PFSK-1 (cell line): ENCODE data around the gene SH3TC1.

Experiments used
- FOXP2 ChIP-seq: optimal IDR thresholded peaks from 2 replicates; pipeline ENCODE3; 2011; ENCODE audit warnings: borderline replicate concordance, control low read depth, inconsistent platforms; ENCODE audit not compliant: insufficient read depth; ENCODE audit errors: extremely low read length, extremely low read depth
- POLR2AphosphoS5 ChIP-seq: IDR thresholded peaks from 2 replicates; pipeline ENCODE4 v1.6.1; 2012; ENCODE audit warnings: low read depth, mild to moderate bottlenecking, control low read depth, low read length, moderate library complexity
- SIN3A ChIP-seq: IDR thresholded peaks from 2 replicates; pipeline ENCODE4 v1.6.1; 2012; ENCODE audit warnings: mild to moderate bottlenecking, low read length, moderate library complexity, borderline replicate concordance; ENCODE audit not compliant: insufficient read depth
- TAF1 ChIP-seq: IDR thresholded peaks from 2 replicates; pipeline ENCODE4 v1.6.1; 2012; ENCODE audit warnings: low read length, control low read depth, borderline replicate concordance; ENCODE audit not compliant: insufficient read depth
- TF ChIP-seq, protein P1 (sequence below), 2 experiments: IDR thresholded peaks; 2 replicates each; pipeline versions ENCODE4 v1.6.1 to v1.8.0; 2011 to 2012; ENCODE audit warnings: low read depth in 2 of 2, low read length in 2 of 2, control low read depth in 1 of 2, inconsistent platforms in 1 of 2, mild to moderate bottlenecking in 1 of 2, moderate library complexity in 1 of 2; ENCODE audit not compliant: insufficient read depth in 1 of 2

Gene SH3TC1

DNA sequence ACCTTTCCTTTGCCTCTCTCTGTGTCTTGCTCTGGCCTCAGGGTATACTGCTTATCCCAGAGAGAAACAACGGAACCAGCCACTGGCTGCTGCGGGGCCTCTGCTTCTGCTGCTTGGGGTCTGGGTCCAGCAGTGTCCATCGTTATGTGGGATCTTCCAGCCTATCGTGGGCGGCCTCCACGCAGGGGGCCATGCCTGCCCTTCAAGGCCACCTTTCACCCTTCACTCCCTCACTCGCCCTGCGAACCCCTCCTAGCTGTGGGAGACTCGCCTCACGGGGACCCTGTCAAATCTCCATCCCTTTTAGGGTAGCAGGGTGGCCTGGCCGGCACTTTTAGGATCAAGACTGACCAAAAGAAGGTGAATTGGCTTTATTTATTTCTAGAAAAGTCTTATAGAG lies 21.1 kb upstream of the SH3TC1 start:
- TF ChIP-seq POLR2AphosphoS5 (no peak), TAF1 (no peak), SIN3A (no peak)
- TF ChIP-seq, protein P1, sequence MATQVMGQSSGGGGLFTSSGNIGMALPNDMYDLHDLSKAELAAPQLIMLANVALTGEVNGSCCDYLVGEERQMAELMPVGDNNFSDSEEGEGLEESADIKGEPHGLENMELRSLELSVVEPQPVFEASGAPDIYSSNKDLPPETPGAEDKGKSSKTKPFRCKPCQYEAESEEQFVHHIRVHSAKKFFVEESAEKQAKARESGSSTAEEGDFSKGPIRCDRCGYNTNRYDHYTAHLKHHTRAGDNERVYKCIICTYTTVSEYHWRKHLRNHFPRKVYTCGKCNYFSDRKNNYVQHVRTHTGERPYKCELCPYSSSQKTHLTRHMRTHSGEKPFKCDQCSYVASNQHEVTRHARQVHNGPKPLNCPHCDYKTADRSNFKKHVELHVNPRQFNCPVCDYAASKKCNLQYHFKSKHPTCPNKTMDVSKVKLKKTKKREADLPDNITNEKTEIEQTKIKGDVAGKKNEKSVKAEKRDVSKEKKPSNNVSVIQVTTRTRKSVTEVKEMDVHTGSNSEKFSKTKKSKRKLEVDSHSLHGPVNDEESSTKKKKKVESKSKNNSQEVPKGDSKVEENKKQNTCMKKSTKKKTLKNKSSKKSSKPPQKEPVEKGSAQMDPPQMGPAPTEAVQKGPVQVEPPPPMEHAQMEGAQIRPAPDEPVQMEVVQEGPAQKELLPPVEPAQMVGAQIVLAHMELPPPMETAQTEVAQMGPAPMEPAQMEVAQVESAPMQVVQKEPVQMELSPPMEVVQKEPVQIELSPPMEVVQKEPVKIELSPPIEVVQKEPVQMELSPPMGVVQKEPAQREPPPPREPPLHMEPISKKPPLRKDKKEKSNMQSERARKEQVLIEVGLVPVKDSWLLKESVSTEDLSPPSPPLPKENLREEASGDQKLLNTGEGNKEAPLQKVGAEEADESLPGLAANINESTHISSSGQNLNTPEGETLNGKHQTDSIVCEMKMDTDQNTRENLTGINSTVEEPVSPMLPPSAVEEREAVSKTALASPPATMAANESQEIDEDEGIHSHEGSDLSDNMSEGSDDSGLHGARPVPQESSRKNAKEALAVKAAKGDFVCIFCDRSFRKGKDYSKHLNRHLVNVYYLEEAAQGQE (IDR thresholded peaks at IDR 0.05; ENCODE audit: insufficient read depth in 1 of 2, low read depth in 2 of 2, low read length in 2 of 2) = no peak

DNA sequence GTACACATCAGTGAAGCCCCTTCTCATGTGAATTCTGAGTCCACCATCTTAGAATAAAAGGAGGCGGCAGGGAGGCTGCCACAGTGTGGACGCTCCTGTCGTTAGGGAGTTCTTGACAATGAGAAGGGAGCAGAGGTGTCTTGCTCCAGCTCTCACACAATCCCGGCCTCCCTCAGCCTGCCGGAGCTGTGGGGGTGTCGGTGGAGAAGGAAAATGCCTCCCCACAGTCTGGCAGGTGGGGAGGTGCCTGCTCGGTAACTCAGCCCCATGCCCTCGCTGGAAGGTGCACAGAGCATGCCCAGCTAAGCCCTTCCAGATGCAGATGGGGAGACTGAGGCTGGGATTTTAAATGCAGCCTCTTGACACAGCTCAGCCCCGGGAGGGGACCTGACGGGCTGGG lies 20.0 kb upstream of the SH3TC1 start:
- no peak for TF ChIP-seq SIN3A
- no peak for TF ChIP-seq FOXP2
- TF ChIP-seq TAF1 = no peak
- TF ChIP-seq, protein P1 (IDR thresholded peaks at IDR 0.05; ENCODE audit: insufficient read depth in 1 of 2, low read depth in 2 of 2, low read length in 2 of 2) = no peak
- no peak for TF ChIP-seq POLR2AphosphoS5

DNA sequence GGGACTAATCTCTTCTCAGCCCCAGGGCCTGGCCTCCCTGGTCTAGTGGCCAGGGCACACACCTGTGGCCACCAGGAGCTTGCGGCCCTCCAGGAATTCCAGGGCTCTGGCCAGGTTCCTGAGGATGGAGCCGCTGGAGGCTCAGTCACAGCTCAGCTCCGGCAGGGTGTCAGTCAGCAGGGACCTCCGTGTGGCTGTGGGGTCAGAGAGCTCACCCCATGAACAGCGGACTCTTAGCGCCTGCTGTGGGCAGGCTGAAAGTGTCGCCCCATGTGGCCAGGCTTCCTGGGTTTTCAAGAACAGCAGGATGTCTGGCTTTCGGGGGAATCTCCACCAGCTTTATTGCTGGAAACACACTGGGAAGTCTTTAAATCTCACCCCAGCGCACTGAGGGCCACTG lies 19.3 kb upstream of the SH3TC1 start:
- no peak for TF ChIP-seq SIN3A
- no peak for TF ChIP-seq POLR2AphosphoS5

DNA sequence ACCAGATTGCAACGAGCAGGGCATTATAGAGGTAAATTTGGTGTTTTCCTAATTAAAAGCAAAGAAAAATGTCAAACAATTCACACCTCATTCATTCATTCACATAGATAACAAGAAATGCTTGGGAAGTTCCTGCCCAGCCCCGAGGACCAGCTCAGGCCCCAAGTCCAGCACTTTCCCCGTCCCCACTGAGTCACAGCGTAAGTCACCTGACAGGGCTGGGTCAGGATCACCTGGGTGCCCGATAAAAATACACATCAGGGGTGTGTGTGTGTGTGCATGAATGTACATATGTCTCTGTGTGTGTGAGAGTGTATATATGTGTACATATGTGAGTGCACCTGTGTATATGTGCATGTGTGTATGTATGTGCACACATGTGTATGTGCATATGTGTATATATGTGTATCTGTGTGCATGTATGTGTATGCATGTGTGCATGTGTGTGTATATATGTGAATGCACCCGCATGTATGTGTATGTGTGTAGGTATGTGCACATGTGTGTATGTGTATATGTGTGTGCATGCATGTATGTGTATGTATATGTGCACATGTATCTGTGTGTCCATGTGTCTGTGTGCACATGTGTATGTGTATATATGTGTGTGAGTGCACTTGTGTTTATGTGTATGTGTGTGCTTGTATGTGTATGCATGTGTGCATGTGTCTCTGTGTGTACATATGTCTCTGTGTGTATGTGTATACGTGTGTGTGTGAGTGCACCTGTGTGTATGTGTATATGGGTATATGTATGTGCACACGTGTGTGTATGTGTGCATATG lies 18.6 kb upstream of the SH3TC1 start:
- TF ChIP-seq, protein P1 (IDR thresholded peaks at IDR 0.05; ENCODE audit: insufficient read depth in 1 of 2, low read depth in 2 of 2, low read length in 2 of 2) = no peak
- no peak for TF ChIP-seq TAF1
- no peak for TF ChIP-seq SIN3A
- TF ChIP-seq FOXP2 = no peak
- TF ChIP-seq POLR2AphosphoS5 = no peak

DNA sequence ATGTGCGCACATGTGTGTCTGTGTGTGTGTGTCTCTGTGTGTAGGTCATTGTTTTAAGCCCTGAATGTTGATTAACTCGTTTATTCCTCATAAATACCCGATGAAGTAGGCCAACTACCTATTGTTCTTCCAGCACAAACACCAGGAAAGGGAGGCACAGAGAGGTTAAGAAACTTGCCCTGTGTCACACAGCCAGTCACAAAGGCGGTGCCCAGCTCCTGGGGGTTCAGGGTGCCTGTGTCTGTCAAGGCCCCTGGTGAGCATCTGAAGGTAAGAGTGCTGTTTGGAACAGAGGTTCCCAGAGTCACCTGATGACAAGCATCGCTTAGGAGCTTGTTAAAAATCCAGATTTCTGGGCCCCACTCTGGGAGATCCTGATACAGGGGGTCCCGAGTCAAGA lies 18.0 kb upstream of the SH3TC1 start:
- no peak for TF ChIP-seq TAF1
- TF ChIP-seq FOXP2 = no peak
- no peak for TF ChIP-seq POLR2AphosphoS5
- no peak for TF ChIP-seq SIN3A
- TF ChIP-seq, protein P1 (IDR thresholded peaks at IDR 0.05; ENCODE audit: insufficient read depth in 1 of 2, low read depth in 2 of 2, low read length in 2 of 2) = no peak
